Activated CD4-positive, alpha-beta T cell treated with anti-CD3 and anti-CD28 coated beads for 36 hours (primary cell): Measurements from ENCODE around the gene FEM1B. TPM values are rescaled to one million over a fixed set of nuclear protein-coding genes. Genes with fewer than 3 reads are reported as not detected.
A peak's percentile ranks its signal among the peaks of the same experiment; 100 is the strongest.

Source experiments
- ATAC-seq: fragments of 200-7000 bp; cut with Tn5 transposase; one replicate; pipeline ENCODE4 v1.10.0; 2021; ENCODE audit warnings: mild to moderate bottlenecking, moderate library complexity
- CTCF ChIA-PET: fragments of 350-600 bp; sonication (Branson Sonifier 250); formaldehyde crosslinking; loops from one replicate; lab custom pipeline; 2021; ENCODE audit warnings: antibody characterized with exemption; lab: Charles Lee
- POLR2A ChIA-PET: fragments of 350-600 bp; sonication (Branson Sonifier 250); formaldehyde crosslinking; loops from one replicate; lab custom pipeline; 2021; ENCODE audit warnings: antibody characterized with exemption, inconsistent platforms; lab: Charles Lee
- DNase-seq: peaks from one replicate; pipeline ENCODE4 v3.0.0-alpha.2; 2020
- H3K27ac Mint-ChIP-seq: one replicate; pipeline ENCODE4 v1.8.0; 2021; ENCODE audit warnings: mixed read lengths
- H3K27me3 Mint-ChIP-seq: one replicate; pipeline ENCODE4 v1.8.0; 2021; ENCODE audit warnings: mixed read lengths
- H3K36me3 Mint-ChIP-seq: one replicate; pipeline ENCODE4 v1.8.0; 2021; ENCODE audit warnings: low read depth, mixed read lengths
- H3K4me1 Mint-ChIP-seq: one replicate; pipeline ENCODE4 v1.8.0; 2021; ENCODE audit warnings: mixed read lengths
- H3K4me3 Mint-ChIP-seq: one replicate; pipeline ENCODE4 v1.8.0; 2021; ENCODE audit warnings: mild to moderate bottlenecking, moderate library complexity, mixed read lengths
- H3K9me3 Mint-ChIP-seq: one replicate; pipeline ENCODE4 v1.8.0; 2021; ENCODE audit warnings: low read depth, mixed read lengths
- intact Hi-C, 2 experiments: fragments of 100-400 bp; cut with DNase I in 1 of 2; cut with micrococcal nuclease in 1 of 2; formaldehyde crosslinking; loops; one replicate each; pipeline versions ENCODE4 v1.14.2 to v1.15.1; 2022 to 2024; cut with DNase I, micrococcal nuclease
- total RNA-seq, 2 experiments: library from RNA; stranded (reverse); gene quantifications; one replicate each; pipeline ENCODE4 v1.2.3, GENCODE V29; 2021

Gene FEM1B
- total RNA-seq, 2 experiments from 2014 or later: 41.1 to 50.0 TPM

DNA sequence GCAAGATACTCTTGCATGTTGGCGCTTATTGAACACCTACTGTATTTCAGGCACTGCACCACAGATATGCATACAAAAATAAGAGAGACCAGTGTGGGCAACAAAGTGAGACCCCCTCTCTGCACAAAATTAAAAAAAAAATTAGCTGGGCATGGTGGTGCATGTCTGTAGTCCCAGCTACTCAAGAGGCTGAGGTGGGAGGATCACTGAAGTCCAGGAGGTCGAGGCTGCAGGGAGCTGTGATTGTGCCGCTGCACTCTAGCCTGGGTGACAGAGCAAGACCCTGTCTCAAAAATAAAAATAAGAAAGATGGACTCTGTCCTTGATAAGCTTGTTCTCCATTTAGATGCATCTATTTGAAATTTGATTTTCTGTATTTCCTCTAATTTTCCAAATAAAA is 20.8 kb downstream of the FEM1B start:
- no peak for DNase-seq
- ATAC-seq: no peak
- Mint-ChIP-seq H3K4me1 (peaks cover 40% of the 10 kb centered on the region), H3K27ac (peak overlapping the region; percentile 72), H3K9me3 (no peaks in the 10 kb centered on the region), H3K27me3 (no peaks in the 10 kb centered on the region), H3K36me3 (peaks cover 12% of the 10 kb centered on the region), H3K4me3 (peak overlapping the region; percentile 46)
- intact Hi-C loops: loop anchor here in 1 of 2 experiments (2.0 kb wide), 1 partner anchor 46 kb away; no protein-coding TSS in a partner anchor
- ChIA-PET CTCF (interaction anchor here (1.1 to 2.2 kb wide), 6 partner anchors 8 to 49 kb away, joined by 3 to 9 read pairs (median 6); partner anchors contain the start of gene FEM1B), POLR2A (interaction anchor here (0.6 to 1.1 kb wide), 2 partner anchors 9 to 65 kb away, joined by 3 to 4 read pairs; no protein-coding TSS in a partner anchor)

DNA sequence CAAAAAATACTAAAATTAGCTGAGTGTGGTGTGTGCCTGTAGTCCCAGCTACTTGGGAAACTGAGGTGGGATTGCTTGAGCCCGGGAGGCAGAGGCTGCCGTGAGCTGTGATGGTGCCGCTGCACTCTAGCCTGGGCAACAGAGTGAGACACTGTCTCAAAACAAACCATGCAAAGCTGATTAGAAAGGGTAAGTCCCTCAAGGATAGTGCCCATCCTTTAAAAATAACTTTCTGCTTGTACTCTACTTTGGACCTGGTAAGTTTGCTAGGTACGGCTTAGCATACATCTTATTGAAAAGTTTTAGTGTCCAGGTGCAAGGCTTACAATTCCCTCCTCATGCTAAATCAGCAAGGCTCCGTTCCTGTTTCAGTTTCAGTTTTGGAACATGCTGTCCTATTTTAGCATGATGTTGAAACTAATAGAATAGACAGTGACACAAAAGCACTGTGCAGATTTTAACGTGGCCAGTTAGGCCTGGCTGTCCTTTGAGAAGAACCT is 21.4 kb downstream of the FEM1B start:
- POLR2A ChIA-PET: interaction anchor here (0.6 to 1.1 kb wide), 2 partner anchors 10 to 66 kb away, joined by 3 to 4 read pairs; no protein-coding TSS in a partner anchor
- Mint-ChIP-seq H3K4me1 (peaks cover 35% of the 10 kb centered on the region), H3K9me3 (no peaks in the 10 kb centered on the region), H3K27me3 (no peaks in the 10 kb centered on the region), H3K4me3 (peak overlapping the region; percentile 46), H3K27ac (peak overlapping the region; percentile 72), H3K36me3 (peaks cover 10% of the 10 kb centered on the region)
- DNase-seq (peak; percentile 20), ATAC-seq (peak; percentile 84)
- intact Hi-C loops: loop anchor here in 1 of 2 experiments (2.0 kb wide), 1 partner anchor 46 kb away; no protein-coding TSS in a partner anchor
- CTCF ChIA-PET: interaction anchor here (1.1 to 2.2 kb wide), 5 partner anchors 8 to 50 kb away, joined by 3 to 9 read pairs (median 6); partner anchors contain the start of gene FEM1B

DNA sequence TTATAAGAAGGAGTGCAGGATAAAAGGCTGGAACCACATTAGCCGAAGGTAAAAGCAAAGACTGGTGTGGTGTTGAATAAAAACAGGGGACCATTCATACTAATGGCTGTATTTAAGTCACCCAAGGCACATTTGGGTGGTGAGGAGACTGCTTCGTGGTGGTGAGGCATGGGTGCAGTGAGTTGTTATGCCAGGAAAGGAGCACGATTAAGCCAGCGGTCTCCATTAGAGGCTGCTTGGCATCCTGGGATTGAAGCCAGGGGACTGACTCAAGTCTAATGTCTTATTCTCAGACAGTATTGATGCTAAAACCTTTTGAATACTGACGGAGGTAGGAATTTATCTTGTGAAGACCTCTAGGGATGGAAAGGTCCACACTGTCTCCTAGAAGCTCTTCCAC is 21.9 kb downstream of the FEM1B start:
- no peak for DNase-seq
- H3K36me3 Mint-ChIP-seq: peaks cover 10% of the 10 kb centered on the region
- H3K4me3 Mint-ChIP-seq: peak overlapping the region; percentile 46
- POLR2A ChIA-PET: no interaction called here
- peak; percentile 19 for ATAC-seq
- intact Hi-C loops: loop anchor here in 1 of 2 experiments (2.0 kb wide), 1 partner anchor 47 kb away; no protein-coding TSS in a partner anchor
- H3K27me3 Mint-ChIP-seq: no peaks in the 10 kb centered on the region
- peaks cover 35% of the 10 kb centered on the region for H3K4me1 Mint-ChIP-seq
- peak overlapping the region; percentile 72 for H3K27ac Mint-ChIP-seq
- CTCF ChIA-PET: interaction anchor here (0.6 to 2.2 kb wide), 4 partner anchors 11 to 317 kb away, joined by 3 to 9 read pairs (median 6); partner anchors contain the start of gene FEM1B
- H3K9me3 Mint-ChIP-seq: no peaks in the 10 kb centered on the region

DNA sequence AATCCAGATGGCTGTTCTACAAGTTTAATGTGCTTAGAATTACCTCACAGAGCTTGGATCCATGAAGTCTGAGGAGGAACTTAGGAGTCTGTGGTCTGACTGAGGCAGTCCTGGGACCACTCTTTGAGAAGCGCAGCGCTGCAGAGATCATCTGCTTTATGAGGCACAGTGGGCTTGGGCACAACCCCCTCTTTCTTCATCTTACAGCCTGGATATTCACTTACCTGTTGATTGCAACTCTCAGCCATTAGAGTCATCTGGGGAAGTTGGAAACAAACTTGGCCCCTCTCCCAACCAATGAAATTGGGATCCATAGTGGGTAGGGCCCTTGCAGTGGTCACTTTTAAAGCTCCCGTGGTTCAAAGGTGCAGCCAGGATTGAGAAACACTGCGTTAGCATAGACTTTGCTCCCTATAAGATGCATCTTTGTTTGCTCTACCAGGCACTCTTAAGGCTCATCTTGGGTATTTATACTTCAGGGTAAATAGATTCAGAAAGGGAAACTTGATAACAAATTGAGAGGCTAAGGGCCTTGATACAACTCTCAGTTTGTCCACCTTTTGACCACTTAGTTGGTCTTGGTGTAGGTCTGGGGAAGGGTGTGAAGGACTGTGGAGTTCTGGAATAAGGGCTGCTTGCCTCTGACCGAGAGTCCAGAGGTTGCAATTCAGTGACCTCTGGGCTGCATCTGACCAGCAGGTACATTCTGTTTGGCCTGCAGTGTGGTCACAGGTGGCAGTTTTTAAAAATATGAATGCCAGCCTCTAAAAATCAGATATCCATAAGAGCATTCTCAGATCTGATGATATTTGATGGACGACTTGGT is 22.8 kb downstream of the FEM1B start:
- ATAC-seq (no peak), DNase-seq (no peak)
- ChIA-PET POLR2A (no interaction called here), CTCF (interaction anchor here (0.6 to 1.2 kb wide), 3 partner anchors 10 to 318 kb away, joined by 3 to 5 read pairs (median 3); no protein-coding TSS in a partner anchor)
- peaks cover 7% of the 10 kb centered on the region for H3K36me3 Mint-ChIP-seq
- intact Hi-C loops: no loop called here
- H3K27me3 Mint-ChIP-seq: no peaks in the 10 kb centered on the region
- no peak overlapping the region for H3K27ac Mint-ChIP-seq
- H3K4me3 Mint-ChIP-seq: no peak overlapping the region
- no peaks in the 10 kb centered on the region for H3K9me3 Mint-ChIP-seq
- H3K4me1 Mint-ChIP-seq: peaks cover 30% of the 10 kb centered on the region

DNA sequence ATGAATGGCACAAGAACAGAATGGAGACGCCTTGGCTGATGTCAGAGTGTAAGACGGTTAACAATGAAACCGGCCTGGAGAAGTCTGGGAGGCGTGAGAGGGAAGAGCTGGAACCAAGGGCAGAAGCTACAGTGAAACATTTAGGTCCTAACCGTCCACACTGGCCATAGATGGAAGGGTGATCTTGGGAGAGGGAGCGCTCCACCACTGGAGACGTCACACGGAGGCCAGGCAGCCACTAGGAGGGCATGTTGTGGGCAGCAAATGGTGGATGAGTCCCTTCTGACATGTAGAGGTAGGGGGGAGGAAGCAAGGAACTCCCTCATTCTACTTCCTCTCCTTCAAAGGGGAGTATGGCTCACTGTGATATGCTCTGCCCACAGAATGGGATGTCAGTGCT is 23.8 kb downstream of the FEM1B start:
- no peaks in the 10 kb centered on the region for H3K9me3 Mint-ChIP-seq
- DNase-seq (no peak), ATAC-seq (no peak)
- no peak overlapping the region for H3K27ac Mint-ChIP-seq
- intact Hi-C loops: no loop called here
- ChIA-PET CTCF (no interaction called here), POLR2A (no interaction called here)
- H3K36me3 Mint-ChIP-seq: peaks cover 6% of the 10 kb centered on the region
- peaks cover 33% of the 10 kb centered on the region for H3K4me1 Mint-ChIP-seq
- H3K4me3 Mint-ChIP-seq: no peak overlapping the region
- no peaks in the 10 kb centered on the region for H3K27me3 Mint-ChIP-seq

DNA sequence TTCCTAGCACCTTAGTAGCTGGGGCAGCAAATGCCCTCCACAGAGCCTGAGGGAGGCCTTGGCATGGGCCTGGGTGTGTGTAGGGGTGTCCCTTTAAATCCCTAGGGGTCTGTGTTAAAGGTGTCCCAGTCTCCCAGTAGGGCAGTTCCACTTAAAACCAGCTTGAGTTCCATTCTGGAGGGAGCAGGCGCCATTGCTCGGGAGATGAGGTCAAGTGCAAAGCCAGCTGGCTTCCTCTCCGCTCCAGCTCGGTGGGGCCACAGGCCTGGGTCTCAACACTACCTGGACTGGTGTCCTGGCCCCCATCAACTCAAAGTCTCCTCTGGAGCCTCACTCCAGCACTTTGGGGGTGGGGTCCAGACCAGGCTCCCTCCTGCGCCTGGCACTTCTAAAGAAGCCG is 25.2 kb downstream of the FEM1B start:
- intact Hi-C loops: no loop called here
- no peak overlapping the region for H3K27ac Mint-ChIP-seq
- ATAC-seq: no peak
- no peaks in the 10 kb centered on the region for H3K9me3 Mint-ChIP-seq
- H3K27me3 Mint-ChIP-seq: no peaks in the 10 kb centered on the region
- peaks cover 39% of the 10 kb centered on the region for H3K4me1 Mint-ChIP-seq
- POLR2A ChIA-PET: interaction anchor here (0.7 kb wide), 1 partner anchor 700 kb away, joined by 3 read pairs; no protein-coding TSS in a partner anchor
- H3K36me3 Mint-ChIP-seq: no peaks in the 10 kb centered on the region
- CTCF ChIA-PET: interaction anchor here (4.6 kb wide), 1 partner anchor 50 kb away, joined by 53 read pairs; no protein-coding TSS in a partner anchor
- DNase-seq: no peak
- H3K4me3 Mint-ChIP-seq: no peak overlapping the region

DNA sequence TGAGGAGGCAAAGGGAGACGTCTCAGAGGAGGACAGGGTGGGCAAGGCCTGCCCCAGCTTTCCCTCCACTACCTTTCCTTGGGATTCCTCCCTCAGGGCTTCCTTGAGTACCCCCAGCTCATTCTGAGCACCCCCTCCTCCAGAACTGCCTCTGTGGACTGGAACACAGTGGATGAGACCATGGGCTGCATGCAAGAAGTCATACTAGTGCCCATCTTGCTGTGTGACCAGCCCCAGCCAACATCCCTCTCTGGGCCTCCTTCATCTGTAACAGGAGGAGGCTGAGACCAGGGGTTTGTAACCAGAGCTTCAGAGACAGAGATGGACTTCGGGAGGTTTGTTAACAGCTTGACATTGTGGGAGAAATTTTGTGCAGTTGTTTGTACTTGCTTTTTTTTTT is 25.6 kb downstream of the FEM1B start:
- Mint-ChIP-seq H3K4me3 (no peak overlapping the region), H3K27me3 (no peaks in the 10 kb centered on the region), H3K27ac (no peak overlapping the region), H3K36me3 (no peaks in the 10 kb centered on the region), H3K9me3 (no peaks in the 10 kb centered on the region), H3K4me1 (peaks cover 35% of the 10 kb centered on the region)
- ATAC-seq (no peak), DNase-seq (no peak)
- intact Hi-C loops: no loop called here
- CTCF ChIA-PET: interaction anchor here (0.7 to 4.6 kb wide), 2 partner anchors 50 to 76 kb away, joined by 4 to 53 read pairs; no protein-coding TSS in a partner anchor
- POLR2A ChIA-PET: interaction anchor here (0.7 kb wide), 1 partner anchor 699 kb away, joined by 3 read pairs; no protein-coding TSS in a partner anchor

DNA sequence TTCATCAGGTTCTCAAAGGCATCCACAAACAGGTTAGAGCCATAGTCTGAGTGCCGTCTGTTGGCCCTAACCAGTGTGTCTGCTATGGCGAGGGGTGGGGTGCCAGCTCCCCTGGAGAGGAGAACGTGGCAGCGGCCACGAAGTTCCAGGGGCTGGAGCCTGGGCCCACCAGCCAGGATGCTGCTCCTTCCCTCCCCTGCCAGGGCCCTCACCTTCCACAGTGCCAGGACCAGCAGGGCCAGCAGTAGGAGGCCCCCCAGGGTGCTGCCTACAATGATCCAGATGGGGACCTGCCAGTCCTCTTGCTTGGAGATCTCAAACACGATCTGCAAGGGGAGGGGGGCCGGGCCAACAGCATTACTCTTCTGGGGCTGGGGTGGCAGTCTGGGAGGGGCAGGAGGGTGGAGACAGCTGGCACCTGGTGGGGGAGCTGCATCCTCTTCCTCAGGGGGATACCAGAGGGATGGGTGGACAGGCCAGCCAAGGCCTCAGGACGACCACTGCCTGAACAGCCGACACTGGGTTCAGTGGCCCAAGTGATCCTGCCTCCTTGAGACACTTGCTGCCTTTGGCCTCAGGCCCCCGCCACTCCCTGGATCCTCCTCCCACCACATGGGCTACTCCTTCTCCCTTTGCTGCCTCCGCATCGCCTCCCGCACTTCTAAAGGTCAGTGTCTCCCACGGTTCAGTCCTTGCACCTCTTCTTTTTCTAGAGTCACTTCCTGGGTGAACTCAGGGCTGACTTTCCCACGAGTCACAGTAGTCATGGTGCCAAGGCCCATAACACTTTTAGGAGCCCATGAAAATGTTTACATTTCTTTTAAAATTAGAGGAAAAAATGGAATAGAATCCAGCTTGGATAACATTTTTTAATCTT is 26.3 kb downstream of the FEM1B start:
- ChIA-PET CTCF (interaction anchor here (0.7 to 4.6 kb wide), 5 partner anchors 10 to 79 kb away, joined by 4 to 53 read pairs (median 4); no protein-coding TSS in a partner anchor), POLR2A (no interaction called here)
- DNase-seq (no peak), ATAC-seq (no peak)
- intact Hi-C loops: no loop called here
- Mint-ChIP-seq H3K9me3 (no peaks in the 10 kb centered on the region), H3K27me3 (no peaks in the 10 kb centered on the region), H3K36me3 (no peaks in the 10 kb centered on the region), H3K27ac (no peak overlapping the region), H3K4me1 (peaks cover 30% of the 10 kb centered on the region), H3K4me3 (no peak overlapping the region)

DNA sequence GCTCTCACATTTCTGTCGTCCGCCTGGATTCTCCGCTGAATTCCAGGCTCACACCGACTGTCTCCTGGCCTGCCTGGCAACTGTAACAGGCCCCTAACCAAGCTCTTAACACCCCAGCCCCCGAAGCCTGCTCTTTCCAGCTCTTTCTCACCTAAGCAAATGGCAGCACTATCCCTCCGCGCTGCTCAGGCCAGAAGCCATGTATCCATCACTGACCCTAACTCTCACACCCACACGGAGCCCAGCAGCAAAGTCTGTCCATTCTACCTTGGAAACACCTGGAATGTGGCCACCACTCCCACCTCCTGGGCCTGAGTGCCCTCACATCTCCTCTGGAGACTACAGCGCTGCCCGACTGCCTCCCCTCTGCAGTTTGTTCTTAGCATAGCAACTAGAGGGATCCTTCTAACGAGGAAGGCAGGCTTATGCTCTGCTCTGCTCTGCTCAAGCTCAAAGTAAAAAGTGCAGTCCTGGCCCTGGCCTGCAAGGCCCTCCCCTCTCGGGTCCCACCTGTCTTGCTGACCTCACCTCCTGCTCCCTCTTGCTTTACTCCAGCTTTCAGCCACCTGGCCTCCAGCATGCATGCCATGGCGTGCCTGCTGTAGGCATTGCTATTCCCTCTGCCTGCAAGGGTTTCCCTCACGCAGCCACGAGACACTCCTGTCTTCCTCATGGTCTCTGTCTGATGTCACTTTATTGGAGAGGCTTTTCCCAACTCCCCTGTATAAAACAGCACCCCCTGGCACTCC is 27.2 kb downstream of the FEM1B start:
- ChIA-PET CTCF (interaction anchor here (0.6 to 4.6 kb wide), 7 partner anchors 11 to 255 kb away, joined by 3 to 53 read pairs (median 4); no protein-coding TSS in a partner anchor), POLR2A (no interaction called here)
- ATAC-seq (no peak), DNase-seq (no peak)
- intact Hi-C loops: loop anchor here in 1 of 2 experiments (5.0 kb wide), 2 partner anchors 63 to 248 kb away; no protein-coding TSS in a partner anchor
- no peaks in the 10 kb centered on the region for H3K36me3 Mint-ChIP-seq
- no peaks in the 10 kb centered on the region for H3K27me3 Mint-ChIP-seq
- H3K27ac Mint-ChIP-seq: no peak overlapping the region
- H3K4me1 Mint-ChIP-seq: peaks cover 21% of the 10 kb centered on the region
- H3K9me3 Mint-ChIP-seq: no peaks in the 10 kb centered on the region
- H3K4me3 Mint-ChIP-seq: no peak overlapping the region

DNA sequence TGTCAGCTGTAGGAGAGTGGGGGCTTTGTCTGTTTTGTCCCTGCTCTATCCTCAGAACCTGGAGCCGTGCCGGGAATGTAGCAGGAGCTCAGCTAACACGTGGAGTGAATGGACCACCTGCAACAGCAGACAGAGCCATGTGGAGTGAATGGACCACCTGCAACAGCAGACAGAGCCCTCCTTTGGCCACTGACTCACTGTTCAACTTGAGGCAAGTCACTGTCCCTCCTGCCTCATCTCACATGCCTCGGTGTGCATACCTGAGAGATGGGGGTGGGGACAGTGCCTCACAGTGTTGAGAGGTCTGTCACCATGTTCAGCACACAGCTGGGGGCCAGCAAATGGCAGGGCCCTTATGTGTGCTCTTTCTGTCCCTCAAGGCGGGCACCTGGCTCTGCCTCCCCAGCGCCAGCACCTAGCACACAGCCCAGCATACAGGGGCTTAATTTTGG is 27.9 kb downstream of the FEM1B start:
- POLR2A ChIA-PET: no interaction called here
- CTCF ChIA-PET: interaction anchor here (0.6 to 4.6 kb wide), 15 partner anchors 10 to 255 kb away, joined by 3 to 53 read pairs (median 7); no protein-coding TSS in a partner anchor
- Mint-ChIP-seq H3K27me3 (no peaks in the 10 kb centered on the region), H3K36me3 (no peaks in the 10 kb centered on the region), H3K9me3 (no peaks in the 10 kb centered on the region), H3K27ac (no peak overlapping the region), H3K4me1 (peaks cover 20% of the 10 kb centered on the region), H3K4me3 (no peak overlapping the region)
- intact Hi-C loops: loop anchor here in 1 of 2 experiments (5.0 kb wide), 2 partner anchors 62 to 247 kb away; no protein-coding TSS in a partner anchor
- no peak for ATAC-seq
- DNase-seq: no peak
